Transverse colon (tissue), 4 donors: Measurements from ENCODE around the gene PLD3. TPM values are rescaled to one million over a fixed set of nuclear protein-coding genes. Genes with fewer than 3 reads are reported as not detected.
A peak's percentile ranks its signal among the peaks of the same experiment; 100 is the strongest.

Experiments used
- DNase-seq: peaks from one replicate; pipeline ENCODE4 v3.0.0-alpha.2; 2019
- H3K27ac ChIP-seq, 4 donors: fragments of 200-600 bp; sonication (generic); 2 replicates each; pipeline ENCODE4 v1.5.1; 2016 to 2018; ENCODE audit warnings: inconsistent platforms in 4 of 4
- H3K27me3 ChIP-seq: fragments of 200-600 bp; sonication (generic); 2 replicates; pipeline ENCODE4 v1.5.1; 2017; ENCODE audit warnings: inconsistent platforms
- H3K36me3 ChIP-seq, 4 donors: fragments of 200-600 bp; sonication (generic); 2 replicates each; pipeline ENCODE4 v1.5.1; 2017 to 2019; ENCODE audit warnings: inconsistent platforms in 4 of 4
- H3K4me1 ChIP-seq, 4 donors: fragments of 200-600 bp; sonication (generic); 2 replicates each; pipeline ENCODE4 v1.5.1; 2017 to 2020; ENCODE audit warnings: inconsistent platforms in 4 of 4
- H3K4me3 ChIP-seq, 4 donors: fragments of 200-600 bp; sonication (generic); 1 replicate in 1 of 4; 2 replicates in 3 of 4; pipeline versions ENCODE4 v1.5.1 to v1.6.1; 2017 to 2019; ENCODE audit warnings: inconsistent platforms in 4 of 4
- H3K9me3 ChIP-seq, 2 donors: fragments of 200-600 bp; sonication (generic); 2 replicates each; pipeline ENCODE4 v1.5.1; 2017 to 2019; ENCODE audit warnings: inconsistent platforms in 2 of 2
- CTCF ChIP-seq, 5 experiments: fragments of 200-600 bp in 3 of 5; fragments of 450-650 bp in 2 of 5; sonication (generic) in 3 of 5; IDR thresholded peaks; 1 replicate in 2 of 5; 2 replicates in 3 of 5; pipeline ENCODE4 v1.5.1; 2016 to 2017; ENCODE audit warnings: antibody characterized with exemption in 5 of 5, inconsistent platforms in 3 of 5, mild to moderate bottlenecking in 2 of 5, moderate library complexity in 1 of 5
- EP300 ChIP-seq: sonication (generic); formaldehyde crosslinking; IDR thresholded peaks from one replicate; pipeline ENCODE4 v1.6.1; 2017; ENCODE audit warnings: antibody characterized with exemption, low read depth
- POLR2A ChIP-seq: fragments of 450-650 bp; IDR thresholded peaks from one replicate; pipeline ENCODE4 v1.6.1; 2016; ENCODE audit warnings: antibody characterized with exemption, mild to moderate bottlenecking, moderate library complexity
- POLR2AphosphoS5 ChIP-seq, 3 donors: sonication (generic); formaldehyde crosslinking; IDR thresholded peaks; one replicate each; pipeline ENCODE4 v1.6.1; 2016; ENCODE audit warnings: antibody characterized with exemption in 3 of 3
- WGBS, 2 donors: methylation state at CpG; one replicate each; pipeline ENCODE4 v1.1.5; 2018; ENCODE audit warnings: low coverage in 1 of 2; 5-methylcytosine and 5-hydroxymethylcytosine counted together
- in situ Hi-C, 4 donors: fragments of 200-750 bp; cut with MboI; loops; one replicate each; pipeline versions ENCODE4 v1.15.0 to v1.15.1; 2017; ENCODE audit warnings: low sequenced_read_pairs in 3 of 4, low pct_ligation_motif_present in 1 of 4, low pct_unique_long_range_greater_than_20kb in 1 of 4
- intact Hi-C: fragments of 100-400 bp; cut with DNase I; formaldehyde crosslinking; loops from one replicate; pipeline ENCODE4 v1.15.1; 2023; ENCODE audit warnings: low total_unique reads
- total RNA-seq, 4 donors: library from RNA; depleted of rRNA; stranded (reverse); fragments of >200 nt; gene quantifications; one replicate each; pipeline ENCODE4 v1.1.0, GENCODE V29; 2016

Gene PLD3
- total RNA-seq, 4 donors from 2014 or later, result 91.6 to 322 (median 179) TPM

- no peak for TF ChIP-seq POLR2AphosphoS5 (IDR thresholded peaks at IDR 0.05)
- TF ChIP-seq POLR2A, result no peak
- TF ChIP-seq EP300, result no peak
- TF ChIP-seq CTCF (IDR thresholded peaks at IDR 0.05), result no peak
- H3K4me3 ChIP-seq, result no peak overlapping the region
- in situ Hi-C loops, result no loop called here
- no peaks in the 10 kb centered on the region for H3K9me3 ChIP-seq
- no peak overlapping the region for H3K27ac ChIP-seq
- no peaks in the 10 kb centered on the region for H3K27me3 ChIP-seq
- WGBS, 2 donors, result 91 to 100% methylated on average over 3 to 4 of the region's 4 CpGs
- no peak for DNase-seq
- intact Hi-C loops, result no loop called here
- H3K4me1 ChIP-seq, result no peaks in the 10 kb centered on the region
- peaks cover 0 to 5% (median 2%) of the 10 kb centered on the region in 4 donors for H3K36me3 ChIP-seq
Observed at GRCh38 chr19:40339018-40339728, 9.3 kb upstream of the PLD3 start.

GRCh38 chr19:40341601-40342482, 6.7 kb upstream of the PLD3 start:
- DNase-seq, result no peak
- H3K27ac ChIP-seq, result peak overlapping the region in 3 of 4 donors; percentile 16 to 34 (median 32)
- no peaks in the 10 kb centered on the region for H3K27me3 ChIP-seq
- H3K9me3 ChIP-seq, result no peaks in the 10 kb centered on the region
- 84 to 100% methylated on average over 1 to 9 of the region's 9 CpGs for WGBS, 2 donors
- H3K4me3 ChIP-seq, result no peak overlapping the region
- no peak for TF ChIP-seq EP300
- in situ Hi-C loops (no loop called here), intact Hi-C loops (no loop called here)
- no peaks in the 10 kb centered on the region for H3K36me3 ChIP-seq
- H3K4me1 ChIP-seq, result peaks cover 0 to 3% (median 2%) of the 10 kb centered on the region in 4 donors

- Histone ChIP-seq H3K4me3 (no peak overlapping the region), H3K27me3 (no peaks in the 10 kb centered on the region), H3K36me3 (no peaks in the 10 kb centered on the region), H3K4me1 (peaks cover 9 to 12% (median 11%) of the 10 kb centered on the region in 4 donors), H3K27ac (no peak overlapping the region), H3K9me3 (no peaks in the 10 kb centered on the region)
- intact Hi-C loops (no loop called here), in situ Hi-C loops (no loop called here)
- WGBS, 2 donors, result 90 to 91% methylated on average over 9 to 11 of the region's 11 CpGs
- no peak for DNase-seq
- TF ChIP-seq POLR2AphosphoS5 (IDR thresholded peaks at IDR 0.05), result no peak
- no peak for TF ChIP-seq CTCF (IDR thresholded peaks at IDR 0.05)
- no peak for TF ChIP-seq EP300
- TF ChIP-seq POLR2A, result no peak
Observed at GRCh38 chr19:40342644-40343311, 5.7 kb upstream of the PLD3 start.

- Histone ChIP-seq H3K36me3 (no peaks in the 10 kb centered on the region), H3K27me3 (no peaks in the 10 kb centered on the region), H3K27ac (no peak overlapping the region), H3K4me3 (no peak overlapping the region), H3K4me1 (peaks cover 11 to 18% (median 15%) of the 10 kb centered on the region in 4 donors), H3K9me3 (no peaks in the 10 kb centered on the region)
- no peak for DNase-seq
- intact Hi-C loops (no loop called here), in situ Hi-C loops (no loop called here)
- 88 to 91% methylated on average over 6 to 7 of the region's 7 CpGs for WGBS, 2 donors
- TF ChIP-seq CTCF (IDR thresholded peaks at IDR 0.05) (no peak), POLR2AphosphoS5 (IDR thresholded peaks at IDR 0.05) (no peak), EP300 (no peak), POLR2A (no peak)
Observed at GRCh38 chr19:40344422-40344821, 4.1 kb upstream of the PLD3 start.
